Measurements from ENCODE around the gene SERPINE2.

The SERPINE2 gene

GRCh38 chr2:224038049-224038829 is 847 bp downstream of the SERPINE2 start:
- no peaks in the 10 kb centered on the region for H3K9me3 ChIP-seq (ENCODE audit: low read length)
- peak overlapping the region; percentile 63 for H3K4me3 ChIP-seq (ENCODE audit: low read length)
- peaks cover 14% of the 10 kb centered on the region for H3K4me1 ChIP-seq (ENCODE audit: insufficient read depth, low read length)
- H2AFZ ChIP-seq (ENCODE audit: low read depth, low read length) = peak overlapping the region; percentile 77
- H3K36me3 ChIP-seq (ENCODE audit: insufficient read depth, low read length) = no peaks in the 10 kb centered on the region
- peaks cover 32% of the 10 kb centered on the region for H3K27me3 ChIP-seq (ENCODE audit: insufficient read depth, low read length)

DNA sequence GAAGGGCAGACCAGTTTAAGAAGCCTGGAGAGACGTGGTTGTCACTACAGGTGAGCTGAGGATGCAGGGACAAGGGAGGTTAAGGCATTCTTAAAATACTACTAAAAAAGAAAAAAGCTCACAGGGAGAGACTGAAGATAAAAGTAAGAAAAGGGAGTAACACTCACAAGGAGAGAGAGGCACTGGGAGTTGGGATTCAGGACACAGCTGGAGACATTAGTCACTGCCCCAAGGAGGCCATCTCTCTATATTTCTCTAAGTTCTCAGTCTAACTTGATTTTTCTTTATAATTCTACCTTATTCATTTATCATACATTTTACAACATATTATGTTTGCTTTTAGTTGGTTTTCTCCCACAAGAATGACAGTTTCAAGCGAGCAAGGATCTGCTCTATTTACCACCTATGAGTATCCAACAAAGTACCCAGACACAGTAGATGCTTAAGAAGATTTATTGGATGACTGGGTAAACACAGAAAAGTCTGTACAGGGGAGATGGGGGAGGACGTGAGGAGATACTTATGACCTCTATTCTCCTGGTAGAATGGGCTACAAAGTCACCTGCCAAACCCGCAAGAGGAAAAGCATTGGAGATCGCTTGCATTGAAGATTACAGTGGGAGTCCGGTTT is 2.2 kb downstream of the SERPINE2 start:
- H3K4me1 ChIP-seq (ENCODE audit: insufficient read depth, low read length) = peaks cover 14% of the 10 kb centered on the region
- H3K27me3 ChIP-seq (ENCODE audit: insufficient read depth, low read length) = peaks cover 23% of the 10 kb centered on the region
- H3K36me3 ChIP-seq (ENCODE audit: insufficient read depth, low read length) = no peaks in the 10 kb centered on the region
- H3K4me3 ChIP-seq (ENCODE audit: low read length) = no peak overlapping the region
- H2AFZ ChIP-seq (ENCODE audit: low read depth, low read length) = no peak overlapping the region
- no peaks in the 10 kb centered on the region for H3K9me3 ChIP-seq (ENCODE audit: low read length)

DNA sequence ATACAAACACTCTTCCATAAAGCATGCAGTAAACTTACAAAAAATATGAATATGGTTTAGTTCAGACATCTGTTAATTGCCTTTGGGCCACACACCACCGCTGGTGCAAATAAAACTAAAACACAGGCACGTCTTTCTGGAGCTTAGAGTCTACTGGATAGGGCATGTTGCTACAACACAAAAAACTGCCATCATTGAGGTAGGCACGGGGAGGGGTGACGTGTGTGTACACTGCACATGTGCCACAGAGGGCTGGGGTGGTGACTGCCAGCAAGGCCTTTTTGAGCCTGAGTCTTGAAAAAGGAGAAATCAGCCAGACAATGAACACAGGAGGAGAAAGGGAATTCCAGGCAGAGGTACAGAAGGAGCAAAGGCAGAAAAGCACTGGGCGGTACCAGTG is 5.1 kb downstream of the SERPINE2 start:
- Histone ChIP-seq H3K27me3 (ENCODE audit: insufficient read depth, low read length) (peaks cover 4% of the 10 kb centered on the region), H3K4me1 (ENCODE audit: insufficient read depth, low read length) (peaks cover 11% of the 10 kb centered on the region), H2AFZ (ENCODE audit: low read depth, low read length) (no peak overlapping the region), H3K9me3 (ENCODE audit: low read length) (peaks cover 1% of the 10 kb centered on the region), H3K36me3 (ENCODE audit: insufficient read depth, low read length) (no peaks in the 10 kb centered on the region), H3K4me3 (ENCODE audit: low read length) (no peak overlapping the region)

- Histone ChIP-seq H3K36me3 (ENCODE audit: insufficient read depth, low read length) (no peaks in the 10 kb centered on the region), H3K9me3 (ENCODE audit: low read length) (peaks cover 1% of the 10 kb centered on the region), H3K4me3 (ENCODE audit: low read length) (no peak overlapping the region), H3K4me1 (ENCODE audit: insufficient read depth, low read length) (peaks cover 11% of the 10 kb centered on the region), H3K27me3 (ENCODE audit: insufficient read depth, low read length) (peaks cover 4% of the 10 kb centered on the region), H2AFZ (ENCODE audit: low read depth, low read length) (no peak overlapping the region)
These were observed 5.5 kb downstream of the SERPINE2 start for GRCh38 chr2:224033601-224034000.

DNA sequence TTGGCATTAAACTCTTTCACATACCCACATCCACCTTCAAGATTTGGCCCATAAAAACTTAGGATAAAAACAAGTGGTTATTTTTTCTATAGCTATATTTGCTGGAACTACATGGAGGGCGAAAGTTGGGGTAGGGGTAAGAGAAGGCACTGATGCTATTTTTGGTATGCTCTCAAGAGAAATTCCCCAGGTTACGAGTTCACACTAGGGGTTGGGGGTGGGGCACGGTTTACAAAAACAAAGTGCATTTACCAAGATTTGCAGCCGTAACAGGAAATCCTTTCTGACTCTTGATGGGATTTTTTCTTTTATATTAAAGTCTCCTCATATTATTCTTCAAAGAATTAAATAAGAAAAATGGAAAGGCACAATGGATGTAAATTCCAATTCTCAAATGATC is 6.8 kb downstream of the SERPINE2 start:
- Histone ChIP-seq H3K36me3 (ENCODE audit: insufficient read depth, low read length) (no peaks in the 10 kb centered on the region), H2AFZ (ENCODE audit: low read depth, low read length) (no peak overlapping the region), H3K9me3 (ENCODE audit: low read length) (peaks cover 1% of the 10 kb centered on the region), H3K27me3 (ENCODE audit: insufficient read depth, low read length) (peaks cover 2% of the 10 kb centered on the region), H3K4me3 (ENCODE audit: low read length) (no peak overlapping the region), H3K4me1 (ENCODE audit: insufficient read depth, low read length) (no peaks in the 10 kb centered on the region)

DNA sequence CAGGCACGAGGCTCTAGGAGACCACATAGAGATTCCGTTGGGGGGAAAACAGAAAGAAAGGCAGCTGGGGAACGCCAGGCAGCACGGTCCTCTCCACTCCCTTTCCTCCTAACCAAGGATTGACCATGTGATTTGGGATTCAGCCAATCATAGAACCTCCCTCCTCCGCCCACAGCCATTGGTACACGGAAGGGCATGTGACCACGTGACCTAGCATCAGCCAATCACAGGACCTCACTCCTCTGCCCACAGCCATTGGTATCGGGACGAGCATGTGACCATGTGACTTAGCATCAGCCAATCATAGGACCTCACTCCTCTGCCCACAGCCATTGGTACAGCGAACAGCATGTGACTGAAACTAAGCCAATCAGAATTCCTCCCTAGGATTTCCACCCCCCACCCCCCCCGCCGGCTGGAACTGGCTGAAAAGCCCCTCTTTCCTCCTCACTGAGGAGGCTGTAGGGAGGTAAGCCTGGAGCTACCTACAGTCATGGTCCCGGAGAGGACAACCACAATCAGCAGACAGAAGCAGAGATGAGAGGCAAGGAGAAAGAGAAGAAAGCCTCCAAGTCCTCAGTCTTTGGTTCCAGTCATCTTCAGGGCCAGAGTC is 7.6 kb downstream of the SERPINE2 start:
- H3K27me3 ChIP-seq (ENCODE audit: insufficient read depth, low read length) = no peaks in the 10 kb centered on the region

GRCh38 chr2:224030786-224031185 is 8.3 kb downstream of the SERPINE2 start:
- Histone ChIP-seq H3K9me3 (ENCODE audit: low read length) (peaks cover 1% of the 10 kb centered on the region), H3K4me1 (ENCODE audit: insufficient read depth, low read length) (no peaks in the 10 kb centered on the region), H2AFZ (ENCODE audit: low read depth, low read length) (no peak overlapping the region), H3K36me3 (ENCODE audit: insufficient read depth, low read length) (no peaks in the 10 kb centered on the region), H3K27me3 (ENCODE audit: insufficient read depth, low read length) (no peaks in the 10 kb centered on the region), H3K4me3 (ENCODE audit: low read length) (no peak overlapping the region)

More for the DNA sequence above, 7.6 kb downstream of the SERPINE2 start:
- Histone ChIP-seq H3K36me3 (ENCODE audit: insufficient read depth, low read length) (no peaks in the 10 kb centered on the region), H3K4me1 (ENCODE audit: insufficient read depth, low read length) (no peaks in the 10 kb centered on the region), H3K4me3 (ENCODE audit: low read length) (no peak overlapping the region), H2AFZ (ENCODE audit: low read depth, low read length) (no peak overlapping the region), H3K9me3 (ENCODE audit: low read length) (peaks cover 1% of the 10 kb centered on the region)

DNA sequence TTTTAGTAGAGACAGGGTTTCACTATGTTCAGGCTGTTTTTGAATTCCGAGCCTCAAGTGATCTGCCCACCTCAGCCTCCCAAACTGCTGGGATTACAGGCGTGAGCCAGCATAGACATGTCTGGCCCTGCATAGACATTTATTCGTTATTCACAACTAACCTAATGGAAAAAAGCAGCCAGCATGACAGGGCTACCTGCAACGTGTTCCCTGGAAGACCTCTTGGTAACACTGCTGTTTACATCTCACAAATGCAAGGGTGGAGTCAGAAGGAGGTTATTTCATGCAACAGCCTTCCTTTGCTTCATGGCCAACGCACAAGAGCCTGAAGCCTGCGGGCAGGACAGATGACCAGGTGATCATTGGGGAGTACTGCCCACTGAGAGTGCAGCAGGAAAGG is 9.2 kb downstream of the SERPINE2 start:
- no peak overlapping the region for H3K4me3 ChIP-seq (ENCODE audit: low read length)
- H3K36me3 ChIP-seq (ENCODE audit: insufficient read depth, low read length) = no peaks in the 10 kb centered on the region

GRCh38 chr2:224027931-224028330 is 11.2 kb downstream of the SERPINE2 start:
- Histone ChIP-seq H3K4me1 (ENCODE audit: insufficient read depth, low read length) (no peaks in the 10 kb centered on the region), H2AFZ (ENCODE audit: low read depth, low read length) (no peak overlapping the region), H3K9me3 (ENCODE audit: low read length) (peaks cover 1% of the 10 kb centered on the region), H3K4me3 (ENCODE audit: low read length) (no peak overlapping the region), H3K27me3 (ENCODE audit: insufficient read depth, low read length) (no peaks in the 10 kb centered on the region), H3K36me3 (ENCODE audit: insufficient read depth, low read length) (no peaks in the 10 kb centered on the region)

More for the DNA sequence above, 9.2 kb downstream of the SERPINE2 start:
- Histone ChIP-seq H3K4me1 (ENCODE audit: insufficient read depth, low read length) (no peaks in the 10 kb centered on the region), H3K9me3 (ENCODE audit: low read length) (peaks cover 1% of the 10 kb centered on the region), H2AFZ (ENCODE audit: low read depth, low read length) (no peak overlapping the region), H3K27me3 (ENCODE audit: insufficient read depth, low read length) (no peaks in the 10 kb centered on the region)

DNA sequence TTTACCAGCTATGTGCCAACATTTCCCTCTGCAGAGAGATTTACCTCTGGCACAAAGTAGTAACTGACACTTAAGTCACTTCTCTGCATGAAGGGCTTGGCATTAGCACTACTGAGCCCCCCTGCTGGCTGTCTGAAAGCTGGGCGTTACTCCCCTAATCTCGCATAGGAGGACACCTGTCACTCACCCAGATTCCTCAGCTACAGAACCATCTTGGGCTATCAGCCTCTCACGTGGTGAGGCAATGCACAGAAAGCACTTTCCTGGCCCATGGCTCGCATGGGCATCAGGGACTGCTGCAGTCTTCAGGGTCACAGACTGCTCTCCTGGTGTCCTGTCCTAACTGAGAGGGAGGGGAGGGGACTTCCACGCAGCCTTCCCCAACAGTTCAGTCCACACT is 12.0 kb downstream of the SERPINE2 start:
- H3K9me3 ChIP-seq (ENCODE audit: low read length) = peaks cover 1% of the 10 kb centered on the region
- H3K4me1 ChIP-seq (ENCODE audit: insufficient read depth, low read length) = no peaks in the 10 kb centered on the region
- no peaks in the 10 kb centered on the region for H3K27me3 ChIP-seq (ENCODE audit: insufficient read depth, low read length)
- no peak overlapping the region for H3K4me3 ChIP-seq (ENCODE audit: low read length)
- H2AFZ ChIP-seq (ENCODE audit: low read depth, low read length) = no peak overlapping the region
- H3K36me3 ChIP-seq (ENCODE audit: insufficient read depth, low read length) = no peaks in the 10 kb centered on the region

DNA sequence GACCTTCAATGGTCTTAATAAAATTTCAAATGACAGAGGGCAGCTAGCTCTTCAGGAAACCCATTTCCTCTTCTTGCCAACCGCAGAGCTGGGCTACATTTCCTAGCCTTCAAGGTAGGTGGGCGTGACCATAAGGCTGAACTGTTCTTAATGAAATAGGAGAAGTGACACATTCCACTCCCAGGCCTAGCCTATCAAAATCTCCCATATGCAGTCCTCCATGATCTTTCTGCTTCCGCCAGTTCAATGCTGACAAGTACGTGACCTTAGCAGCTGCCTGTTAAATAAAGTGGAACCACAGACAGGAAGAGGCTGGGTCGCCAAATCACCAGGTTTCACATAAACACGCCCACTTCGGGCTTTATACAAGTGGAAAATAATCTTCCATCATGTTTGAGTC is 13.2 kb downstream of the SERPINE2 start:
- Histone ChIP-seq H3K36me3 (ENCODE audit: insufficient read depth, low read length) (no peaks in the 10 kb centered on the region), H3K9me3 (ENCODE audit: low read length) (no peaks in the 10 kb centered on the region), H2AFZ (ENCODE audit: low read depth, low read length) (no peak overlapping the region), H3K4me1 (ENCODE audit: insufficient read depth, low read length) (no peaks in the 10 kb centered on the region), H3K4me3 (ENCODE audit: low read length) (no peak overlapping the region), H3K27me3 (ENCODE audit: insufficient read depth, low read length) (no peaks in the 10 kb centered on the region)

GRCh38 chr2:224024270-224024669 is 14.8 kb downstream of the SERPINE2 start:
- Histone ChIP-seq H3K4me3 (ENCODE audit: low read length) (no peak overlapping the region), H3K9me3 (ENCODE audit: low read length) (no peaks in the 10 kb centered on the region), H3K36me3 (ENCODE audit: insufficient read depth, low read length) (no peaks in the 10 kb centered on the region), H3K4me1 (ENCODE audit: insufficient read depth, low read length) (no peaks in the 10 kb centered on the region), H3K27me3 (ENCODE audit: insufficient read depth, low read length) (no peaks in the 10 kb centered on the region), H2AFZ (ENCODE audit: low read depth, low read length) (no peak overlapping the region)

GRCh38 chr2:224023188-224023587 is 15.9 kb downstream of the SERPINE2 start:
- no peak overlapping the region for H3K4me3 ChIP-seq (ENCODE audit: low read length)
- no peaks in the 10 kb centered on the region for H3K27me3 ChIP-seq (ENCODE audit: insufficient read depth, low read length)
- no peaks in the 10 kb centered on the region for H3K9me3 ChIP-seq (ENCODE audit: low read length)
- H3K4me1 ChIP-seq (ENCODE audit: insufficient read depth, low read length) = no peaks in the 10 kb centered on the region
- H2AFZ ChIP-seq (ENCODE audit: low read depth, low read length) = no peak overlapping the region
- no peaks in the 10 kb centered on the region for H3K36me3 ChIP-seq (ENCODE audit: insufficient read depth, low read length)
